Adrenal gland (tissue), 12 donors: ENCODE data around the gene MDC1. TPM values are rescaled to one million over a fixed set of nuclear protein-coding genes. Genes with fewer than 3 reads are reported as not detected.

Experiments
- DNase-seq, 7 donors: peaks; one replicate each; pipeline ENCODE4 v3.0.0-alpha.2; 2019 to 2020
- H3K27ac ChIP-seq, 5 donors: fragments of 200-600 bp; sonication (generic) in 4 of 5; 1 replicate in 3 of 5; 2 replicates in 2 of 5; pipeline versions ENCODE4 v1.5.1 to v1.8.0; 2016 to 2020; ENCODE audit warnings: mild to moderate bottlenecking in 1 of 5
- H3K27me3 ChIP-seq: fragments of 200-600 bp; 2 replicates; pipeline ENCODE4 v1.8.0; 2021
- H3K36me3 ChIP-seq, 2 donors: fragments of 200-600 bp; replicated peaks in 1 of 2; 1 replicate in 1 of 2; 2 replicates in 1 of 2; pipeline versions ENCODE4 v1.5.1 to v1.8.0; 2018 to 2022
- H3K4me1 ChIP-seq, 2 donors: fragments of 200-600 bp; replicated peaks in 1 of 2; 1 replicate in 1 of 2; 2 replicates in 1 of 2; pipeline versions ENCODE4 v1.5.1 to v1.8.0; 2018 to 2021
- H3K4me3 ChIP-seq, 4 donors: fragments of 200-600 bp; sonication (generic) in 3 of 4; one replicate each; pipeline ENCODE4 v1.5.1; 2016 to 2018
- H3K9me3 ChIP-seq, 3 donors: fragments of 200-600 bp; sonication (generic) in 1 of 3; replicated peaks in 1 of 3; 1 replicate in 2 of 3; 2 replicates in 1 of 3; pipeline versions ENCODE4 v1.5.1 to v1.8.0; 2016 to 2021
- CTCF ChIP-seq, 6 experiments: fragments of 450-650 bp in 4 of 6; fragments of 200-600 bp in 2 of 6; sonication (generic) in 1 of 6; IDR thresholded peaks; 1 replicate in 5 of 6; 2 replicates in 1 of 6; pipeline versions ENCODE4 v1.5.1 to v1.8.0; 2016 to 2021; ENCODE audit warnings: antibody characterized with exemption in 6 of 6, mild to moderate bottlenecking in 2 of 6, moderate library complexity in 1 of 6
- POLR2A ChIP-seq, 2 donors: fragments of 450-650 bp; IDR thresholded peaks; one replicate each; pipeline ENCODE4 v1.6.1; 2017; ENCODE audit warnings: antibody characterized with exemption in 2 of 2, mild to moderate bottlenecking in 2 of 2, moderate library complexity in 1 of 2
- WGBS, 4 donors: extraction: QIAGEN DNeasy Blood & Tissue Kit in 2 of 4; methylation state at CpG; one replicate each; pipeline versions ENCODE4 v1.1.5 to v1.1.7; 2013 to 2017; 5-methylcytosine and 5-hydroxymethylcytosine counted together
- intact Hi-C, 2 donors: fragments of 100-400 bp; cut with DNase I; formaldehyde crosslinking; loops; one replicate each; pipeline versions ENCODE4 v1.14.1 to v1.15.0; 2022 to 2023
- polyA plus RNA-seq, 3 donors: library from polyadenylated mRNA; stranded (reverse); fragments of 200-250 nt in 2 of 3; fragments of 350-450 nt in 1 of 3; fragmentation: Illumina TruSeq in 1 of 3; extraction: RNeasy Lipid Tissue Mini Kit (QIAGEN cat#74804) in 1 of 3; gene quantifications; one replicate each; pipeline ENCODE4 v1.2.3, GENCODE V29; 2013 to 2014
- total RNA-seq, 9 donors: library from RNA; depleted of rRNA in 4 of 9; stranded (reverse); fragments of >200 nt in 4 of 9; fragments of 120-200 nt in 1 of 9; fragmentation: NEBNext Ultra II Directional in 1 of 9; extraction: Animal tissue kit (Norgen Biotek cat#: 25700) in 1 of 9; gene quantifications; one replicate each; pipeline versions ENCODE4 v1.1.0 to v1.2.4, GENCODE V29; 2013 to 2023
- donor health status: healthy with polysubstance abuse.
- donor health status: Bipolar disorder and iron deficiency.
- donor health status: DM: yes; HTN: yes; CAD: no.
- donor health status: DM: no; HTN: no; CAD: no.
- donor health status: DM: no; HTN: no; CAD: no.
- donor health status: DM: yes; HTN: yes; CAD: no.

The MDC1 gene
- total and polyA plus RNA-seq, 12 donors: 2.8 to 27.6 (median 18.9) TPM

GRCh38 chr6:30747902-30748769, 31.1 kb upstream of the MDC1 start:
- Histone ChIP-seq H3K9me3 (no peaks in the 10 kb centered on the region), H3K27ac (peak overlapping the region in 1 of 5 donors; percentile 60), H3K4me3 (no peak overlapping the region), H3K36me3 (no peaks in the 10 kb centered on the region), H3K4me1 (peaks cover 17 to 41% of the 10 kb centered on the region in 2 donors), H3K27me3 (no peaks in the 10 kb centered on the region)
- WGBS, 4 donors: 86 to 89% (median 88%) methylated on average over 6 of the region's 6 CpGs
- TF ChIP-seq POLR2A (IDR thresholded peaks at IDR 0.05) (no peak), CTCF (IDR thresholded peaks at IDR 0.05) (no peak)
- intact Hi-C loops: loop anchor here (5.0 to 10.0 kb wide), 3 partner anchors 34 to 137 kb away; partner anchors contain the start of gene DDR1 (in 1 of the 2)
- DNase-seq: no peak

GRCh38 chr6:30747300-30747687, 30.2 kb upstream of the MDC1 start:
- Histone ChIP-seq H3K4me1 (peaks cover 10 to 33% of the 10 kb centered on the region in 2 donors), H3K4me3 (no peak overlapping the region), H3K27ac (peak overlapping the region in 3 of 5 donors; percentile 34 to 60 (median 40)), H3K27me3 (no peaks in the 10 kb centered on the region), H3K36me3 (no peaks in the 10 kb centered on the region), H3K9me3 (no peaks in the 10 kb centered on the region)
- no peak for DNase-seq
- intact Hi-C loops: loop anchor here (5.0 to 10.0 kb wide), 3 partner anchors 35 to 138 kb away; partner anchors contain the start of gene DDR1 (in 1 of the 2)
- TF ChIP-seq POLR2A (IDR thresholded peaks at IDR 0.05): no peak
- TF ChIP-seq CTCF (IDR thresholded peaks at IDR 0.05): no peak
- 34 to 50% (median 42%) methylated on average over 1 of the region's 1 CpG for WGBS, 4 donors

- no peaks in the 10 kb centered on the region for H3K27me3 ChIP-seq
- H3K36me3 ChIP-seq: peaks cover 0 to 22% of the 10 kb centered on the region in 2 donors
- no peaks in the 10 kb centered on the region for H3K9me3 ChIP-seq
- intact Hi-C loops: loop anchor here (10.0 kb wide), 2 partner anchors 81 to 141 kb away; partner anchors contain the start of gene DDR1 (in 1 of the 2)
- peak within 1 kb of the TSS; percentile 91 to 98 (median 94) for H3K27ac ChIP-seq
- 3 to 16% (median 6%) methylated on average over 15 to 54 of the region's 54 CpGs for WGBS, 4 donors
- H3K4me3 ChIP-seq: peak within 1 kb of the TSS; percentile 18 to 95 (median 70)
- TF ChIP-seq POLR2A (IDR thresholded peaks at IDR 0.05) (peak; percentile 81 to 94), CTCF (IDR thresholded peaks at IDR 0.05) (peak; percentile 43 to 70 (median 60))
- peaks cover 24 to 47% of the 10 kb centered on the region in 2 donors for H3K4me1 ChIP-seq
- peak; percentile 83 to 94 (median 90) for DNase-seq
Measured at GRCh38 chr6:30744054-30744805, 27.1 kb upstream of the MDC1 start, which contains the start of gene IER3. IER3 (minus strand) TSS chr6:30744547; CDS start chr6:30744518, 29 bp downstream.
